ELF-1 (cell line): Measurements from ENCODE around the gene HM13.
"Not testable (repeated sequence)": the region's sequence is repeated elsewhere in the genome, so short reads cannot be mapped to it uniquely, and the experiment has no call there.

Source experiments
- DNase-seq: peaks from one replicate; pipeline ENCODE4 v3.0.0-alpha.2; 2016; ENCODE audit warnings: low read depth, low spot score

Gene HM13, protein sequence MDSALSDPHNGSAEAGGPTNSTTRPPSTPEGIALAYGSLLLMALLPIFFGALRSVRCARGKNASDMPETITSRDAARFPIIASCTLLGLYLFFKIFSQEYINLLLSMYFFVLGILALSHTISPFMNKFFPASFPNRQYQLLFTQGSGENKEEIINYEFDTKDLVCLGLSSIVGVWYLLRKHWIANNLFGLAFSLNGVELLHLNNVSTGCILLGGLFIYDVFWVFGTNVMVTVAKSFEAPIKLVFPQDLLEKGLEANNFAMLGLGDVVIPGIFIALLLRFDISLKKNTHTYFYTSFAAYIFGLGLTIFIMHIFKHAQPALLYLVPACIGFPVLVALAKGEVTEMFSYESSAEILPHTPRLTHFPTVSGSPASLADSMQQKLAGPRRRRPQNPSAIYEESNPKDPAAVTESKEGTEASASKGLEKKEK

DNA sequence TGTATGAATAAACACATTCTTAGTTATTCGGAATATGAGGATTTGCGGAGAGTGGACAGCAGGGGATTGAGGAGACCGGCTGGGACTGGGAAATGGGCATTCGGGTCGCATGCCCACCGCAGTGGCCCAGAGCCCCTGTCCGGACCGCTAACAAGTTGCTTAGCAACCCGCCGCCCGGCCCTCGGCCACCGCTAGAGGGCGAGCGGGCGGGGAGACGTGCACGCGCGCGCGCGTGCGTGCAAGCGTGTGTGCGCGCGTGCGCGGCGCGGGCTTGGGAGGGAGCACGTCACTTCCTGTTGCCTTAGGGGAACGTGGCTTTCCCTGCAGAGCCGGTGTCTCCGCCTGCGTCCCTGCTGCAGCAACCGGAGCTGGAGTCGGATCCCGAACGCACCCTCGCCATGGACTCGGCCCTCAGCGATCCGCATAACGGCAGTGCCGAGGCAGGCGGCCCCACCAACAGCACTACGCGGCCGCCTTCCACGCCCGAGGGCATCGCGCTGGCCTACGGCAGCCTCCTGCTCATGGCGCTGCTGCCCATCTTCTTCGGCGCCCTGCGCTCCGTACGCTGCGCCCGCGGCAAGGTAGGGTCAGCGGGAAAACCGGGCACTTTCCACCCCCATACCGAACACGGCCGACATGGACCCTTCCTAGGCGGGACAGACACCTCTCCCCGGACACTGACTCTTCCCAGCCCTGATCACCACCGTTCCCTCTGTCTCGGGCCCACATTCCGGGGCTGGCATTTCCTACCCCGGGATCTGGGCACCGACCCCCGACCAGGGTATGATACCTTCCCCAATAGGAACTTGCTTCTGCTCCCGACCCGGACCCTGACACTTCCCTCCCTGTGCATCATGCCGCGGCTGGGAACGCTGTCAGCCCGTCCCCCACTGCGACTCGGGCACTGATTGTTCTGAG is at the start of gene HM13:
HM13 (plus strand) TSS at position 289 of the 918 bp plus-strand sequence; CDS start at position 399, 110 bp downstream.
- peak; percentile 97 for DNase-seq

DNA sequence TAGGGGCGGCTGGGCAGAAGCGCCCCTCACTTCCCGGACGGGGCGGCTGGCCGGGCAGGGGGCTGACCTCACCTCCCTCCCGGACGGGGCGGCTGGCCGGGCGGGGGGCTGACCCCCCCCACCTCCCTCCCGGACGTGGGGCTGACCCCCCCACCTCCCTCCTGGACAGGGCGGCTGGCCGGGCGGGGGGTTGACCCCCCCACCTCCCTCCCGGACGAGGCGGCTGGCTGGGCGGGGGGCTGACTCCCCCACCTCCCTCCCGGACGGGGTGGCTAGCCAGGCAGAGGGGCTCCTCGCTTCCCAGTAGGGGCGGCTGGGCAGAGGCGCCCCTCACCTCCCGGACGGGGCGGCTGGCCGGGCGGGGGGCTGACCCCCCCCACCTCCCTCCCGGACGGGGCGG is 43.3 kb upstream of the HM13 start:
- not testable (repeated sequence) for DNase-seq

DNA sequence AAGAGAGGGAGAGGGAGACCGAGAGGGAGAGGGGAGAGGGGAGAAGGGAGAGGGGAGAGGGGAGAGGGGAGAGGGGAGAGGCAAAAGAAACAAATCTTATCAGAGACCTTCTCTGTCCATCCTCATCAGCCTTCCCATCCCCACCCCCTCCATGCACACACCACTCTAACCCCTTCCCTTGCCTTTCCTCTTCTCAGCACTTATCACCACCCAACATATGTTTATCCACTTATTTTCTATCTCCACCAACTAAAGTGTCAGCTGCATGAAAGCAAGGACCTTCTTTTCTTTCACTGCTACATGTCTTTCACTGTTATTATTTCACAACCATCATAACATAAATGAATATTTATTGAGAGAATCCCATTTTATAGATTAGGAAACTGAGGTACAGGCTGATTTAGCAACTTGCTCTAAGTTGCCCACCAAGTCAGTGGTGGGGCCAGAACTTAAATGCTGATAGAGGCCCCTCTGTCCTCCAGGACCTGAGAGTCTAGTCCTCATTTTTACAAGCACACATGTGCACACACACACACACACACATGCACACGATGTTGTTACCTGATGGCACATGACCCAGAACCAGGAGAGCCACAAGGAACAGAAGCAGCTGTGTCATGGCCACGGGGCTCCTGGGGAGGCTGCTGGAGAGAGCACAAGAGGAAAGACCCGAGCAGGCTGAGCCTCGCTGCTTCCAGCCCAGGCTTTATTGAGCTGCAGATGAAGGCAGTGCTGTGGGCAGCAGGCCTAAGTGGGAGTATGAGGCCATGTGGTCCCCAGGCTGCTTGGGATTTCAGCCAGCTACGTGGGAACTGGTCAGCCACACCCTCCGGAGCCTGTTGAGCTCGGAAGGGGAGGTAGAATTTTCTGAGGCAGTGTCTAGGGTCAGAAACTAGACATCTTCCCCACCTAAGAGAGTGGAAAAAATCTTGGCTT is 41.6 kb upstream of the HM13 start:
- no peak for DNase-seq

DNA sequence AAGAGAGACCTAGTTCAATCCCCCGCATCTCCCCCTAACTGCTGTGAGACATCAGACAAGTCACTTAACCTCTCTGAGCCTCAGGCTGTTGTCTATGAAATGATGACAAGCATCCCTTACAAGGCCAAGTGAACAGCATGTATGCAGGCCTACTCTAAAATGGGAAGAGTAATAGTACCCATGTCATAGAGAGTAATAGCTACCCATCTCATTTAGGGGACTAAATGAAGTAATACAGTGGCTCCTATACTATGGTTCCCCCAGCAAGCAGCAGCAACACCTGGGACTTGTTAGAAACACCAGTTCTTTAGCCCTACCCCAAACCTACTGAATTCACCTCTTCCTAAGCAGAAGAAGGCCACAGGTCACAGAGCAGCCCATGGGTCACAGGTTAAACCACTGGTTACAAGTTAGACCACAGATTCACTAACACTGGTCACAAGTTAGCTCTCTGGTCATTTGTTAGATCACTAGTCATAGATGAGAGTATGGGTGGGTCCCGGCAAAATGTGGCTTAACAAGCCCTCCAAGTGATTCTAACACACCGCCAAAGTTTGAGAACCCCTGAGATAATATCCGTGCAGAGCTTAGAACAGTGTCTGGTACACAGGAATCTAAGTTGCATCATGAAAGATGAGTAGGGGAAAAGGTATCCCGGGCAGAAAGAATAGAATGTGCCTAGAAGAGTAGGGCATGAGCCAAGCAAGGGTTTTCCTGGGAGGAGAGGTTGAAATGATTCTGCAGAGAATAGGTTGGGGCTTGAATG is 40.7 kb upstream of the HM13 start:
- no peak for DNase-seq

- no peak for DNase-seq
Measured at GRCh38 chr20:31474097-31474436, 40.2 kb upstream of the HM13 start.

- peak; percentile 38 for DNase-seq
Measured at GRCh38 chr20:31474758-31475427, 39.3 kb upstream of the HM13 start, which contains the start of the genes DEFB124 and REM1. DEFB124 (minus strand) TSS chr20:31475127; CDS start chr20:31473013, 2,114 bp downstream. REM1 (plus strand) TSS chr20:31475288; CDS start chr20:31476446, 1,158 bp downstream.

- DNase-seq = no peak
Measured at GRCh38 chr20:31475472-31476293, 38.6 kb upstream of the HM13 start.

DNA sequence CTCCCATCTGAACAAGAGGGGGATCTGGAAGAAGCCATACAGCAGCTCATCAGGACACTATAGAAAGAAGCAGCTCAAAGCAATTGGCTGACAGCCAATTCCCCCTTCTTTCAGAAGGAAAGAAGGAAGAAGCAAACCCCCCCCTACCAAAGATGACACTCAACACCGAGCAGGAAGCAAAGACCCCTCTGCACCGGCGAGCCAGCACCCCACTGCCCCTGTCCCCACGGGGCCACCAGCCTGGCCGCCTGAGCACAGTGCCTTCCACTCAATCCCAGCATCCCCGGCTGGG is 38.0 kb upstream of the HM13 start:
- DNase-seq = no peak

- DNase-seq = no peak
Measured at GRCh38 chr20:31476643-31477215, 37.5 kb upstream of the HM13 start.

GRCh38 chr20:31484001-31484400 is 30.2 kb upstream of the HM13 start:
- DNase-seq = no peak

GRCh38 chr20:31485450-31486339 is 28.5 kb upstream of the HM13 start:
- DNase-seq = no peak

- no peak for DNase-seq
Measured at GRCh38 chr20:31488115-31488514, 26.1 kb upstream of the HM13 start.

- DNase-seq = no peak
Measured at GRCh38 chr20:31489152-31489551, 25.1 kb upstream of the HM13 start.

GRCh38 chr20:31490752-31491151 is 23.5 kb upstream of the HM13 start:
- DNase-seq = no peak

DNA sequence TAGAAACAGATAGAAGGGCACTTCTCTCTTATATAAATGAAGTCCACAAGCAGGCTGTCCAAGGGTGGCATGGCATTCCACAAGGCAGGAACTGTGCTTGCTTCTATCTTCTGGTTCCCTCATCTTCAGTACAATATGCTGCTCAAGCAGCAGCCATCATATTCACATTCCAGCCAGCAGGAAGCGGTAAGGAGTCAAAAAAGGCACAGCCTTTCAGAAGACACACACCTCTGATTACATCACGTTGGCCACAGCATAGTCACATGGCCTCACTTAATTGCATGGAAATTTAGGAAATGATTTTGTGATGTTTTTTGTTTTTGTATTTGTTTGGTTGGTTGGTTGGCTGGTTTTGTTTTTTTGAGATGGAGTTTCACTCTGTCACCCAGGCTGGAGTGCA is 20.1 kb upstream of the HM13 start:
- peak; percentile 76 for DNase-seq

DNA sequence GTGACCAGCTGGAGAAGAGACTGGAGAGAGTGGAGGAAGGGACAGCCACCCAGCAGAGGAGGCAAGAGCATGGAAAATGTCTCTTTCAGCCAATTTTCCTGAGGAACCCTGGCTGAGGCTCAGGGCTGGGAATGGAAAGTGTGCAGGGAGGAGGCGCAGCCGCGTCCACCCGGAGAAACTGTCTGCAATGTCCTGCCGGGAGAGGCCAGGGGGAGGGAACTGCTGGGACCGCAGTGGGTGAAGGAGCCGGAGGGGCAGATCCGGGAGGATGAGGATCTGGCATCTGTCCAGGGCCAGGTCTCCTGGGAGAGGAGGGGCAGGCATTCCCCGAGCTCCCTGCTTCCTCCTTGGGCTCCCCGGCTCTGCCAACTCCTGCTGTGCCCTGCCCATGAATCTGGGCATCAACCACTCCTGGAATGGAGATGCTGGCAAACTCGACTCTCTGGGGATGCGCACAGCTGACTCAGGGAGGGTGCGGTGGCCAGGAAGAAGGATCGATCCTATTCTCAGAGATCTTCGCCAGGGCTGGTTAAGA is 17.4 kb upstream of the HM13 start:
- peak; percentile 44 for DNase-seq

GRCh38 chr20:31497838-31498540 is 16.3 kb upstream of the HM13 start:
- peak; percentile 87 for DNase-seq
